GM12878 (cell line): Measurements from ENCODE around the gene SETD5. TPM values are rescaled to one million over a fixed set of nuclear protein-coding genes. Genes with fewer than 3 reads are reported as not detected.

Experiments used
- ATAC-seq: fragments of 200-7000 bp; cut with Tn5 transposase; 3 replicates; pipeline ENCODE4 v1.9.1; 2020; ENCODE audit warnings: mild to moderate bottlenecking, moderate library complexity
- BruUV-seq: library from RNA; stranded (reverse); fragments of 400-500 nt; replicated peaks from 2 replicates; lab custom pipeline; 2021; lab: Mats Ljungman, UMichigan
- CTCF ChIA-PET: fragments of 300-600 bp; sonication (Branson Sonifier 250); formaldehyde crosslinking; extraction: SDS; loops from one replicate; lab custom pipeline; 2021; ENCODE audit warnings: inconsistent platforms; lab: Yijun Ruan, JAX
- POLR2A ChIA-PET: fragments of 350-600 bp; formaldehyde crosslinking; extraction: SDS; loops from one replicate; lab custom pipeline; 2021; ENCODE audit warnings: inconsistent platforms; lab: Charles Lee
- RAD21 ChIA-PET: fragments of 300-600 bp; sonication (Branson Sonifier 250); formaldehyde crosslinking; loops from one replicate; lab custom pipeline; 2023; ENCODE audit warnings: antibody characterized with exemption; ENCODE audit not compliant: unreplicated experiment; lab: Charles Lee
- SMC1A ChIA-PET: fragments of 300-600 bp; sonication (Branson Sonifier 250); formaldehyde crosslinking; loops from one replicate; lab custom pipeline; 2023; ENCODE audit not compliant: unreplicated experiment, uncharacterized antibody; lab: Charles Lee
- DNase-seq: peaks from one replicate; pipeline ENCODE4 v3.0.0-alpha.2; 2011; ENCODE audit warnings: low read depth, low spot score
- FAIRE-seq: peaks from 3 replicates; lab custom pipeline; 2011; peaks lifted over from hg19 to GRCh38; lab: Jason Lieb, UNC
- H2AFZ ChIP-seq: 2 replicates; pipeline ENCODE4 v1.6.0; 2011; ENCODE audit warnings: low read depth, low read length, control low read depth; ENCODE audit not compliant: control insufficient read depth
- H3K27ac ChIP-seq: 2 replicates; pipeline ENCODE4 v1.5.1; 2011; ENCODE audit warnings: control low read depth; ENCODE audit not compliant: control insufficient read depth, insufficient read depth
- H3K27me3 ChIP-seq, 2 experiments: replicated peaks in 1 of 2; 2 replicates each; pipeline versions ENCODE4 v1.6.0 to v1.6.1; 2011; ENCODE audit warnings: low read length in 1 of 2; ENCODE audit not compliant: control insufficient read depth in 2 of 2, insufficient read depth in 2 of 2
- H3K36me3 ChIP-seq, 2 experiments: 2 replicates each; pipeline ENCODE4 v1.5.1; 2011; ENCODE audit warnings: low read length in 1 of 2; ENCODE audit not compliant: control insufficient read depth in 2 of 2, insufficient read depth in 2 of 2
- H3K4me1 ChIP-seq: 2 replicates; pipeline ENCODE4 v1.6.1; 2011; ENCODE audit warnings: mild to moderate bottlenecking, low read length, moderate library complexity, mixed read lengths; ENCODE audit not compliant: control insufficient read depth, insufficient read depth
- H3K4me2 ChIP-seq: 2 replicates; pipeline ENCODE4 v1.6.0; 2011; ENCODE audit warnings: control low read depth; ENCODE audit not compliant: control insufficient read depth, insufficient read depth
- H3K4me3 ChIP-seq: fragments of 200-600 bp; sonication (generic); 2 replicates; pipeline ENCODE4 v1.5.1; 2016
- H3K79me2 ChIP-seq: 2 replicates; pipeline ENCODE4 v1.6.0; 2011; ENCODE audit warnings: low read length; ENCODE audit not compliant: control insufficient read depth, insufficient read depth
- H3K9ac ChIP-seq: 2 replicates; pipeline ENCODE4 v1.8.0; 2011; ENCODE audit warnings: low read length, control low read depth, mixed read lengths; ENCODE audit not compliant: control insufficient read depth, insufficient read depth
- H3K9me3 ChIP-seq: replicated peaks from 3 replicates; pipeline ENCODE4 v1.5.1; 2011; ENCODE audit warnings: mild to moderate bottlenecking, low read length; ENCODE audit not compliant: control insufficient read depth, insufficient read depth
- H4K20me1 ChIP-seq: 2 replicates; pipeline ENCODE4 v1.6.0; 2011; ENCODE audit not compliant: control insufficient read depth, insufficient read depth
- BACH1 ChIP-seq: fragments of 450-650 bp; IDR thresholded peaks from 2 replicates; pipeline ENCODE4 v1.6.1; 2017; ENCODE audit warnings: mild to moderate bottlenecking, borderline replicate concordance
- DPF2 ChIP-seq: fragments of 450-650 bp; IDR thresholded peaks from 2 replicates; pipeline ENCODE4 v1.6.1; 2017; ENCODE audit warnings: mild to moderate bottlenecking
- ESRRA ChIP-seq: IDR thresholded peaks from 2 replicates; pipeline ENCODE4 v1.6.1; 2012; ENCODE audit warnings: mild to moderate bottlenecking, low read length, improper control_type of control experiment
- IRF4 ChIP-seq: IDR thresholded peaks from 2 replicates; pipeline ENCODE4 v1.6.1; 2011; ENCODE audit warnings: low read depth, low read length
- NR2C1 ChIP-seq: fragments of 450-650 bp; IDR thresholded peaks from 2 replicates; pipeline ENCODE4 v1.6.1; 2017; ENCODE audit warnings: antibody characterized with exemption, mild to moderate bottlenecking, moderate library complexity
- NR2C2 ChIP-seq: IDR thresholded peaks from 2 replicates; pipeline ENCODE4 v1.6.1; 2011; ENCODE audit warnings: borderline replicate concordance, low read depth; ENCODE audit not compliant: control insufficient read depth, insufficient read length
- NRF1 ChIP-seq: conservative IDR thresholded peaks from 2 replicates; pipeline ENCODE4 v1.6.1; 2011; ENCODE audit warnings: mild to moderate bottlenecking, low read depth, low read length, improper control_type of control experiment
- POLR2AphosphoS5 ChIP-seq: IDR thresholded peaks from 2 replicates; pipeline ENCODE4 v1.6.1; 2011; ENCODE audit warnings: mild to moderate bottlenecking, low read length, inconsistent platforms
- YBX1 ChIP-seq: fragments of 450-650 bp; IDR thresholded peaks from 2 replicates; pipeline ENCODE4 v1.6.1; 2016; ENCODE audit warnings: antibody characterized with exemption
- ZNF274 ChIP-seq: IDR thresholded peaks from one replicate; pipeline ENCODE4 v1.8.0; 2011; ENCODE audit not compliant: insufficient read length, insufficient read depth
- ZNF384 ChIP-seq: IDR thresholded peaks from 2 replicates; pipeline ENCODE4 v1.6.1; 2012; ENCODE audit warnings: low read depth, mild to moderate bottlenecking, low read length, improper control_type of control experiment, borderline replicate concordance
- ZNF622 ChIP-seq: fragments of 450-650 bp; IDR thresholded peaks from 2 replicates; pipeline ENCODE4 v1.6.1; 2017; ENCODE audit warnings: mild to moderate bottlenecking, inconsistent platforms
- WGBS: methylation state at CpG from one replicate; pipeline ENCODE4 v1.1.6; 2016; ENCODE audit warnings: low lambda C conversion rate; ENCODE audit not compliant: insufficient replicate concordance, insufficient coverage; ENCODE audit errors: missing lambda C conversion rate; 5-methylcytosine and 5-hydroxymethylcytosine counted together
- in situ Hi-C: fragments of 300-500 bp; cut with MboI; formaldehyde crosslinking; loops from 9 replicates; pipeline ENCODE4 v1.14.3; 2018; ENCODE audit warnings: mixed read lengths
- intact Hi-C: fragments of 100-400 bp; cut with micrococcal nuclease; formaldehyde crosslinking; loops from one replicate; pipeline ENCODE4 v1.14.2; 2022; ENCODE audit not compliant: unreplicated experiment
- polyA plus RNA-seq, 11 experiments: library from polyadenylated mRNA; depleted of rRNA in 4 of 11; unstranded in 6 of 11; stranded (reverse) in 5 of 11; fragments of >200 nt; fragmentation: Nextera tagmentation in 4 of 11; fragmentation: Illumina TruSeq in 1 of 11; extraction: Ambion mirVana in 4 of 11; extraction: Trizol in 1 of 11; gene quantifications; 1 replicate in 1 of 11; 2 replicates in 10 of 11; pipeline versions ENCODE4 v1.2.1 to v1.2.3, GENCODE V29; 2011 to 2016; ENCODE audit warnings: inconsistent platforms in 2 of 11, missing spikeins in 2 of 11, low read depth in 1 of 11
- total RNA-seq, 4 experiments: library from RNA; depleted of rRNA in 3 of 4; stranded (reverse); fragments of >200 nt in 3 of 4; fragmentation: Illumina TruSeq in 1 of 4; extraction: Trizol in 1 of 4; gene quantifications; 2 replicates each; pipeline versions ENCODE4 v1.2.1 to v1.2.3, GENCODE V29; 2013 to 2021
- TF ChIP-seq, protein P1 (sequence below), 3 experiments: IDR thresholded peaks in 2 of 3; conservative IDR thresholded peaks in 1 of 3; 2 replicates each; pipeline ENCODE4 v1.5.1; 2011; ENCODE audit warnings: low read depth in 3 of 3, low read length in 3 of 3, mild to moderate bottlenecking in 3 of 3, control low read depth in 2 of 3, moderate library complexity in 2 of 3, inconsistent platforms in 1 of 3, mixed read lengths in 1 of 3; ENCODE audit not compliant: control insufficient read depth in 2 of 3, insufficient read depth in 1 of 3; ENCODE audit errors: extremely low read depth in 1 of 3
- TF ChIP-seq, protein P2 (sequence below): IDR thresholded peaks from 2 replicates; pipeline ENCODE4 v1.6.1; 2012; ENCODE audit warnings: improper control_type of control experiment, low read depth, low read length; ENCODE audit not compliant: insufficient replicate concordance

Gene SETD5
- total and polyA plus RNA-seq, 10 of the 15 experiments (the other 5 are each of a cell fraction or from before 2014, with no cell fraction given), result 8.2 to 94.0 (median 55.4) TPM

DNA sequence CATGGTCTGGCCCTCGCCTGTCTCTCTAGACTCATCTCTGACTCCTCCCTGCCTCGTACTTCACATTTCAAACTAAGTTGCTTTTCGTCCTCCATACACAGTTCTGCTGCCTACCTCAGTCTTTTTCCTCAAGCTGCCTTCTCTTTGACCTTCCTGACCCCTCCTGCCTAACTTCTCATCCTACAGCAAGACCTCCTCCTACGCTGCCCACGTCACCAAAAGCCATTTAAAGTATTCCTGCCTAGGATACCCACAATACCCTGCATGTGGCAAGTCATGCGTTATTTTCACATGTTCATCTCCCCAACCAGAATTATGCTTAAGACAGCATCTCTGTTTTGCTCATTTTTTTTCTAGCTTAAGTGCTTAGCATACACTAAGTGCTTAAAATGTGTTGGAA lies 99.5 kb downstream of the SETD5 start (continued):
- TF ChIP-seq IRF4 (no peak), NRF1 (no peak)

- no peak for ATAC-seq
- no TSS peak for BruUV-seq
- TF ChIP-seq ZNF622 (no peak), NR2C2 (no peak), YBX1 (no peak), ESRRA (no peak), BACH1 (no peak), DPF2 (no peak), ZNF274 (no peak), ZNF384 (no peak), POLR2AphosphoS5 (no peak), NR2C1 (no peak)
- TF ChIP-seq, protein P1, sequence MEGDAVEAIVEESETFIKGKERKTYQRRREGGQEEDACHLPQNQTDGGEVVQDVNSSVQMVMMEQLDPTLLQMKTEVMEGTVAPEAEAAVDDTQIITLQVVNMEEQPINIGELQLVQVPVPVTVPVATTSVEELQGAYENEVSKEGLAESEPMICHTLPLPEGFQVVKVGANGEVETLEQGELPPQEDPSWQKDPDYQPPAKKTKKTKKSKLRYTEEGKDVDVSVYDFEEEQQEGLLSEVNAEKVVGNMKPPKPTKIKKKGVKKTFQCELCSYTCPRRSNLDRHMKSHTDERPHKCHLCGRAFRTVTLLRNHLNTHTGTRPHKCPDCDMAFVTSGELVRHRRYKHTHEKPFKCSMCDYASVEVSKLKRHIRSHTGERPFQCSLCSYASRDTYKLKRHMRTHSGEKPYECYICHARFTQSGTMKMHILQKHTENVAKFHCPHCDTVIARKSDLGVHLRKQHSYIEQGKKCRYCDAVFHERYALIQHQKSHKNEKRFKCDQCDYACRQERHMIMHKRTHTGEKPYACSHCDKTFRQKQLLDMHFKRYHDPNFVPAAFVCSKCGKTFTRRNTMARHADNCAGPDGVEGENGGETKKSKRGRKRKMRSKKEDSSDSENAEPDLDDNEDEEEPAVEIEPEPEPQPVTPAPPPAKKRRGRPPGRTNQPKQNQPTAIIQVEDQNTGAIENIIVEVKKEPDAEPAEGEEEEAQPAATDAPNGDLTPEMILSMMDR (IDR thresholded peaks at IDR 0.05 in 2 of 3, conservative IDR thresholded peaks at IDR 0.05 in 1 of 3; ENCODE audit: control insufficient read depth in 2 of 3, extremely low read depth in 1 of 3, insufficient read depth in 1 of 3, low read depth in 3 of 3, low read length in 3 of 3), result no peak
- TF ChIP-seq, protein P2, sequence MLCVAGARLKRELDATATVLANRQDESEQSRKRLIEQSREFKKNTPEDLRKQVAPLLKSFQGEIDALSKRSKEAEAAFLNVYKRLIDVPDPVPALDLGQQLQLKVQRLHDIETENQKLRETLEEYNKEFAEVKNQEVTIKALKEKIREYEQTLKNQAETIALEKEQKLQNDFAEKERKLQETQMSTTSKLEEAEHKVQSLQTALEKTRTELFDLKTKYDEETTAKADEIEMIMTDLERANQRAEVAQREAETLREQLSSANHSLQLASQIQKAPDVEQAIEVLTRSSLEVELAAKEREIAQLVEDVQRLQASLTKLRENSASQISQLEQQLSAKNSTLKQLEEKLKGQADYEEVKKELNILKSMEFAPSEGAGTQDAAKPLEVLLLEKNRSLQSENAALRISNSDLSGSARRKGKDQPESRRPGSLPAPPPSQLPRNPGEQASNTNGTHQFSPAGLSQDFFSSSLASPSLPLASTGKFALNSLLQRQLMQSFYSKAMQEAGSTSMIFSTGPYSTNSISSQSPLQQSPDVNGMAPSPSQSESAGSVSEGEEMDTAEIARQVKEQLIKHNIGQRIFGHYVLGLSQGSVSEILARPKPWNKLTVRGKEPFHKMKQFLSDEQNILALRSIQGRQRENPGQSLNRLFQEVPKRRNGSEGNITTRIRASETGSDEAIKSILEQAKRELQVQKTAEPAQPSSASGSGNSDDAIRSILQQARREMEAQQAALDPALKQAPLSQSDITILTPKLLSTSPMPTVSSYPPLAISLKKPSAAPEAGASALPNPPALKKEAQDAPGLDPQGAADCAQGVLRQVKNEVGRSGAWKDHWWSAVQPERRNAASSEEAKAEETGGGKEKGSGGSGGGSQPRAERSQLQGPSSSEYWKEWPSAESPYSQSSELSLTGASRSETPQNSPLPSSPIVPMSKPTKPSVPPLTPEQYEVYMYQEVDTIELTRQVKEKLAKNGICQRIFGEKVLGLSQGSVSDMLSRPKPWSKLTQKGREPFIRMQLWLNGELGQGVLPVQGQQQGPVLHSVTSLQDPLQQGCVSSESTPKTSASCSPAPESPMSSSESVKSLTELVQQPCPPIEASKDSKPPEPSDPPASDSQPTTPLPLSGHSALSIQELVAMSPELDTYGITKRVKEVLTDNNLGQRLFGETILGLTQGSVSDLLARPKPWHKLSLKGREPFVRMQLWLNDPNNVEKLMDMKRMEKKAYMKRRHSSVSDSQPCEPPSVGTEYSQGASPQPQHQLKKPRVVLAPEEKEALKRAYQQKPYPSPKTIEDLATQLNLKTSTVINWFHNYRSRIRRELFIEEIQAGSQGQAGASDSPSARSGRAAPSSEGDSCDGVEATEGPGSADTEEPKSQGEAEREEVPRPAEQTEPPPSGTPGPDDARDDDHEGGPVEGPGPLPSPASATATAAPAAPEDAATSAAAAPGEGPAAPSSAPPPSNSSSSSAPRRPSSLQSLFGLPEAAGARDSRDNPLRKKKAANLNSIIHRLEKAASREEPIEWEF, result no peak
These were observed 100.6 kb downstream of the SETD5 start for GRCh38 chr3:9497821-9498565.

More at GRCh38 chr3:9497821-9498565, 100.6 kb downstream of the SETD5 start:
- peaks cover 1 to 8% of the 10 kb centered on the region in 2 experiments for H3K27me3 ChIP-seq
- H3K4me2 ChIP-seq, result no peak overlapping the region
- H3K9ac ChIP-seq, result no peak overlapping the region
- SMC1A ChIA-PET, result interaction anchor here (1.3 kb wide), 1 partner anchor 145 kb away, joined by 3 read pairs; no protein-coding TSS in a partner anchor
- WGBS, result 54% methylated on average over 8 of the region's 8 CpGs
- DNase-seq (no peak), FAIRE-seq (no peak)
- no peaks in the 10 kb centered on the region for H3K9me3 ChIP-seq
- CTCF ChIA-PET, result interaction anchor here (0.6 kb wide), 1 partner anchor 18 kb away, joined by 3 read pairs; no protein-coding TSS in a partner anchor
- H2AFZ ChIP-seq, result no peak overlapping the region
- RAD21 ChIA-PET, result no interaction called here
- no peak overlapping the region for H3K4me3 ChIP-seq
- no peaks in the 10 kb centered on the region for H4K20me1 ChIP-seq
- in situ Hi-C loops (no loop called here), intact Hi-C loops (loop anchor here (2.0 kb wide), 1 partner anchor 145 kb away; no protein-coding TSS in a partner anchor)
- no peaks in the 10 kb centered on the region for H3K4me1 ChIP-seq
- no peak overlapping the region for H3K27ac ChIP-seq
- POLR2A ChIA-PET, result interaction anchor here (0.7 kb wide), 1 partner anchor 248 kb away, joined by 3 read pairs; no protein-coding TSS in a partner anchor
- no peaks in the 10 kb centered on the region for H3K79me2 ChIP-seq
- no peaks in the 10 kb centered on the region for H3K36me3 ChIP-seq
